MM.1S (cell line): ENCODE results near the gene LYRM4.

Experiments
- DNase-seq: peaks from one replicate; pipeline ENCODE4 v3.0.0-alpha.2; 2015
- H2AFZ ChIP-seq: fragments of 300-600 bp; sonication (generic); 2 replicates; pipeline ENCODE4 v1.6.0; 2016; ENCODE audit warnings: antibody characterized with exemption, low read length
- H3F3A ChIP-seq: fragments of 300-600 bp; sonication (generic); 2 replicates; pipeline ENCODE4 v1.6.1; 2016; ENCODE audit warnings: mild to moderate bottlenecking, antibody characterized with exemption, low read length, moderate library complexity, mixed read lengths; ENCODE audit not compliant: insufficient read depth
- H3K27ac ChIP-seq: fragments of 300-600 bp; sonication (generic); 2 replicates; pipeline ENCODE4 v1.5.1; 2016; ENCODE audit warnings: mild to moderate bottlenecking, low read length
- H3K27me3 ChIP-seq: fragments of 300-600 bp; sonication (generic); replicated peaks from 2 replicates; pipeline ENCODE4 v1.6.0; 2016; ENCODE audit warnings: low read length; ENCODE audit not compliant: insufficient read depth
- H3K36me3 ChIP-seq: fragments of 300-600 bp; sonication (generic); replicated peaks from 2 replicates; pipeline ENCODE4 v1.6.1; 2016; ENCODE audit warnings: mild to moderate bottlenecking, low read length, mixed read lengths; ENCODE audit not compliant: insufficient read depth
- H3K4me1 ChIP-seq: fragments of 300-600 bp; sonication (generic); 2 replicates; pipeline ENCODE4 v1.6.1; 2016; ENCODE audit warnings: low read length, mixed read lengths
- H3K4me2 ChIP-seq: fragments of 300-600 bp; sonication (generic); 2 replicates; pipeline ENCODE4 v1.6.0; 2016; ENCODE audit warnings: low read depth, low read length
- H3K4me3 ChIP-seq: fragments of 300-600 bp; sonication (generic); 2 replicates; pipeline ENCODE4 v1.5.1; 2016; ENCODE audit warnings: low read length, mixed read lengths
- H3K79me2 ChIP-seq: fragments of 300-600 bp; sonication (generic); 2 replicates; pipeline ENCODE4 v1.6.1; 2016; ENCODE audit warnings: mixed run types, low read length, mixed read lengths
- H3K9ac ChIP-seq: fragments of 300-600 bp; sonication (generic); 2 replicates; pipeline ENCODE4 v1.6.1; 2016; ENCODE audit warnings: low read length, mixed read lengths
- H3K9me2 ChIP-seq: fragments of 300-600 bp; sonication (generic); replicated peaks from 2 replicates; pipeline ENCODE4 v1.6.1; 2016; ENCODE audit warnings: mild to moderate bottlenecking, low read length, mixed read lengths; ENCODE audit not compliant: insufficient read depth
- H3K9me3 ChIP-seq: fragments of 300-600 bp; sonication (generic); replicated peaks from 2 replicates; pipeline ENCODE4 v1.6.1; 2016; ENCODE audit warnings: mild to moderate bottlenecking, low read length, mixed read lengths; ENCODE audit not compliant: insufficient read depth
- H4K20me1 ChIP-seq: fragments of 300-600 bp; sonication (generic); 2 replicates; pipeline ENCODE4 v1.6.1; 2016; ENCODE audit warnings: mild to moderate bottlenecking, low read length, moderate library complexity, mixed read lengths; ENCODE audit not compliant: insufficient read depth
- CTCF ChIP-seq: fragments of 300-600 bp; sonication (generic); IDR thresholded peaks from 2 replicates; pipeline ENCODE4 v1.5.1; 2016; ENCODE audit warnings: antibody characterized with exemption, low read length, mixed read lengths
- EZH2 ChIP-seq: fragments of 300-600 bp; sonication (generic); optimal IDR thresholded peaks from 2 replicates; pipeline ENCODE3; 2017; ENCODE audit warnings: low read depth, mild to moderate bottlenecking, antibody characterized with exemption, low read length, mixed read lengths
- EZH2phosphoT487 ChIP-seq: fragments of 300-600 bp; sonication (generic); IDR thresholded peaks from 2 replicates; pipeline ENCODE4 v1.6.1; 2018; ENCODE audit warnings: antibody characterized with exemption, low read length

The LYRM4 gene

GRCh38 chr6:5071216-5071615, 189.5 kb downstream of the LYRM4 start:
- Histone ChIP-seq H3K9ac (no peak overlapping the region), H3K27me3 (no peaks in the 10 kb centered on the region), H4K20me1 (no peaks in the 10 kb centered on the region), H3K79me2 (0 out of 2 replicates have a peak, but pooled peaks cover 6% of the 10 kb centered on the region), H3K9me2 (no peaks in the 10 kb centered on the region), H3K4me1 (peaks cover 7% of the 10 kb centered on the region), H3K36me3 (no peaks in the 10 kb centered on the region), H2AFZ (no peak overlapping the region), H3F3A (peaks cover 12% of the 10 kb centered on the region; the same call in 1 of the 2 replicates), H3K9me3 (no peaks in the 10 kb centered on the region), H3K27ac (no peak overlapping the region), H3K4me2 (no peak overlapping the region), H3K4me3 (no peak overlapping the region)
- no peak for TF ChIP-seq EZH2
- no peak for TF ChIP-seq EZH2phosphoT487
- no peak for TF ChIP-seq CTCF
- DNase-seq = no peak

- no peak for DNase-seq
- H3K4me3 ChIP-seq = no peak overlapping the region
- no peak overlapping the region for H3K9ac ChIP-seq
- H3K4me2 ChIP-seq = no peak overlapping the region
- H4K20me1 ChIP-seq = no peaks in the 10 kb centered on the region
- no peaks in the 10 kb centered on the region for H3K27me3 ChIP-seq
- no peaks in the 10 kb centered on the region for H3K9me3 ChIP-seq
- peaks cover 7% of the 10 kb centered on the region for H3K4me1 ChIP-seq
- H3K79me2 ChIP-seq = no peaks in the 10 kb centered on the region
- H3K9me2 ChIP-seq = no peaks in the 10 kb centered on the region
- H3K27ac ChIP-seq = no peak overlapping the region
- no peak overlapping the region for H2AFZ ChIP-seq
- no peaks in the 10 kb centered on the region for H3K36me3 ChIP-seq
- TF ChIP-seq EZH2phosphoT487 (no peak), EZH2 (no peak), CTCF (no peak)
- peaks cover 12% of the 10 kb centered on the region; the same call in 1 of the 2 replicates for H3F3A ChIP-seq
Measured at GRCh38 chr6:5068153-5068751, 192.5 kb downstream of the LYRM4 start.

- peak; percentile 1 for DNase-seq
- Histone ChIP-seq H3K9me3 (no peaks in the 10 kb centered on the region), H4K20me1 (no peaks in the 10 kb centered on the region), H3K4me2 (no peak overlapping the region), H3K4me1 (peaks cover 7% of the 10 kb centered on the region), H3K9me2 (no peaks in the 10 kb centered on the region), H3K4me3 (no peak overlapping the region), H3K79me2 (no peaks in the 10 kb centered on the region), H3K36me3 (no peaks in the 10 kb centered on the region), H2AFZ (no peak overlapping the region), H3K27ac (no peak overlapping the region), H3K9ac (no peak overlapping the region), H3K27me3 (no peaks in the 10 kb centered on the region), H3F3A (0 out of 2 replicates have a peak, but pooled peaks cover 6% of the 10 kb centered on the region)
- TF ChIP-seq EZH2 = no peak
- TF ChIP-seq EZH2phosphoT487 = no peak
Measured at GRCh38 chr6:5067305-5067704, 193.4 kb downstream of the LYRM4 start.

GRCh38 chr6:5066456-5067093, 194.2 kb downstream of the LYRM4 start:
- TF ChIP-seq CTCF (no peak), EZH2phosphoT487 (no peak), EZH2 (no peak)
- Histone ChIP-seq H3K9me2 (no peaks in the 10 kb centered on the region), H3K4me1 (peaks cover 1% of the 10 kb centered on the region; the same call in 1 of the 2 replicates), H2AFZ (no peak overlapping the region), H3K27ac (no peak overlapping the region), H3K4me3 (no peak overlapping the region), H3K9ac (no peak overlapping the region), H3F3A (no peaks in the 10 kb centered on the region), H3K4me2 (no peak overlapping the region), H3K9me3 (no peaks in the 10 kb centered on the region), H3K79me2 (no peaks in the 10 kb centered on the region), H4K20me1 (no peaks in the 10 kb centered on the region), H3K36me3 (no peaks in the 10 kb centered on the region), H3K27me3 (no peaks in the 10 kb centered on the region)
- peak; percentile 0 for DNase-seq
